ENCODE data around the gene ZNF48. TPM values are rescaled to one million over a fixed set of nuclear protein-coding genes. Genes with fewer than 3 reads are reported as not detected.
A peak's percentile ranks its signal among the peaks of the same experiment; 100 is the strongest.

Gene ZNF48
- total and polyA plus RNA-seq, 4 donors = 3.4 to 7.4 (median 5.5) TPM

GRCh38 chr16:30437511-30438046 is 42.4 kb downstream of the ZNF48 start:
- 73 to 74% methylated on average over 3 of the region's 3 CpGs for WGBS, 2 donors
- intact Hi-C loops (cut with DNase I) = no loop called here
- Histone ChIP-seq H3K4me1 (ENCODE audit: control insufficient read depth in 1 of 2, insufficient read depth in 2 of 2, low read length in 2 of 2) (no peaks in the 10 kb centered on the region), H3K9me3 (ENCODE audit: control insufficient read depth, low read length) (no peaks in the 10 kb centered on the region), H3K27ac (ENCODE audit: low read depth in 1 of 2, low read length in 2 of 2) (no peak overlapping the region), H3K27me3 (ENCODE audit: control insufficient read depth in 1 of 2, insufficient read depth in 2 of 2, low read length in 1 of 2) (peaks cover 0 to 1% of the 10 kb centered on the region in 2 donors), H3K36me3 (ENCODE audit: control insufficient read depth in 1 of 2, insufficient read depth in 2 of 2, low read length in 1 of 2) (no peaks in the 10 kb centered on the region), H3K4me3 (ENCODE audit: low read length in 2 of 2) (no peak overlapping the region)
- DNase-seq (no peak), ATAC-seq (ENCODE audit: low FRiP score) (no peak)

GRCh38 chr16:30438835-30439234 is 43.6 kb downstream of the ZNF48 start:
- intact Hi-C loops (cut with DNase I) = no loop called here
- Histone ChIP-seq H3K27me3 (ENCODE audit: control insufficient read depth in 1 of 2, insufficient read depth in 2 of 2, low read length in 1 of 2) (peaks cover 0 to 1% of the 10 kb centered on the region in 2 donors), H3K9me3 (ENCODE audit: control insufficient read depth, low read length) (no peaks in the 10 kb centered on the region), H3K4me3 (ENCODE audit: low read length in 2 of 2) (no peak overlapping the region), H3K36me3 (ENCODE audit: control insufficient read depth in 1 of 2, insufficient read depth in 2 of 2, low read length in 1 of 2) (no peaks in the 10 kb centered on the region), H3K27ac (ENCODE audit: low read depth in 1 of 2, low read length in 2 of 2) (no peak overlapping the region), H3K4me1 (ENCODE audit: control insufficient read depth in 1 of 2, insufficient read depth in 2 of 2, low read length in 2 of 2) (no peaks in the 10 kb centered on the region)
- WGBS, 2 donors = 88 to 90% methylated on average over 5 of the region's 5 CpGs
- DNase-seq (no peak), ATAC-seq (ENCODE audit: low FRiP score) (no peak)

GRCh38 chr16:30439720-30440348 is 44.6 kb downstream of the ZNF48 start:
- no peaks in the 10 kb centered on the region for H3K4me1 ChIP-seq (ENCODE audit: control insufficient read depth in 1 of 2, insufficient read depth in 2 of 2, low read length in 2 of 2)
- H3K36me3 ChIP-seq (ENCODE audit: control insufficient read depth in 1 of 2, insufficient read depth in 2 of 2, low read length in 1 of 2) = no peaks in the 10 kb centered on the region
- no peak for ATAC-seq (ENCODE audit: low FRiP score)
- H3K27me3 ChIP-seq (ENCODE audit: control insufficient read depth in 1 of 2, insufficient read depth in 2 of 2, low read length in 1 of 2) = peaks cover 0 to 1% of the 10 kb centered on the region in 2 donors
- H3K27ac ChIP-seq (ENCODE audit: low read depth in 1 of 2, low read length in 2 of 2) = no peak overlapping the region
- intact Hi-C loops (cut with DNase I) = loop anchor here in 1 of 2 donors (10.0 kb wide), 1 partner anchor 215 kb away; the partner anchor contains the start of genes FBRS and PRR14
- WGBS, 2 donors = 83 to 84% methylated on average over 6 of the region's 6 CpGs
- DNase-seq = no peak
- H3K9me3 ChIP-seq (ENCODE audit: control insufficient read depth, low read length) = no peaks in the 10 kb centered on the region
- H3K4me3 ChIP-seq (ENCODE audit: low read length in 2 of 2) = no peak overlapping the region

- intact Hi-C loops (cut with DNase I) = loop anchor here in 1 of 2 donors (10.0 kb wide), 1 partner anchor 211 kb away; the partner anchor contains the start of genes FBRS and PRR14
- DNase-seq (no peak), ATAC-seq (ENCODE audit: low FRiP score) (no peak)
- no peak overlapping the region for H3K4me3 ChIP-seq (ENCODE audit: low read length in 2 of 2)
- H3K27me3 ChIP-seq (ENCODE audit: control insufficient read depth in 1 of 2, insufficient read depth in 2 of 2, low read length in 1 of 2) = no peaks in the 10 kb centered on the region
- H3K27ac ChIP-seq (ENCODE audit: low read depth in 1 of 2, low read length in 2 of 2) = no peak overlapping the region
- WGBS, 2 donors = 95 to 100% methylated on average over 2 of the region's 2 CpGs
- H3K9me3 ChIP-seq (ENCODE audit: control insufficient read depth, low read length) = no peaks in the 10 kb centered on the region
- no peaks in the 10 kb centered on the region for H3K36me3 ChIP-seq (ENCODE audit: control insufficient read depth in 1 of 2, insufficient read depth in 2 of 2, low read length in 1 of 2)
- H3K4me1 ChIP-seq (ENCODE audit: control insufficient read depth in 1 of 2, insufficient read depth in 2 of 2, low read length in 2 of 2) = no peaks in the 10 kb centered on the region
Measured at GRCh38 chr16:30443631-30444030, 48.4 kb downstream of the ZNF48 start.

- intact Hi-C loops (cut with DNase I) = loop anchor here in 1 of 2 donors (5.0 to 10.0 kb wide), 2 partner anchors 83 to 210 kb away; partner anchors contain the start of genes FBRS, PRR14 and ZNF768
- Histone ChIP-seq H3K27me3 (ENCODE audit: control insufficient read depth in 1 of 2, insufficient read depth in 2 of 2, low read length in 1 of 2) (no peaks in the 10 kb centered on the region), H3K4me3 (ENCODE audit: low read length in 2 of 2) (peak overlapping the region; percentile 68 to 87), H3K27ac (ENCODE audit: low read depth in 1 of 2, low read length in 2 of 2) (no peak overlapping the region), H3K4me1 (ENCODE audit: control insufficient read depth in 1 of 2, insufficient read depth in 2 of 2, low read length in 2 of 2) (no peaks in the 10 kb centered on the region), H3K36me3 (ENCODE audit: control insufficient read depth in 1 of 2, insufficient read depth in 2 of 2, low read length in 1 of 2) (no peaks in the 10 kb centered on the region), H3K9me3 (ENCODE audit: control insufficient read depth, low read length) (no peaks in the 10 kb centered on the region)
- ATAC-seq (ENCODE audit: low FRiP score) = no peak
- 94 to 96% methylated on average over 29 of the region's 29 CpGs for WGBS, 2 donors
- DNase-seq = no peak
Measured at GRCh38 chr16:30444231-30445148, 49.3 kb downstream of the ZNF48 start.

- Histone ChIP-seq H3K9me3 (ENCODE audit: control insufficient read depth, low read length) (no peaks in the 10 kb centered on the region), H3K4me1 (ENCODE audit: control insufficient read depth in 1 of 2, insufficient read depth in 2 of 2, low read length in 2 of 2) (no peaks in the 10 kb centered on the region), H3K27ac (ENCODE audit: low read depth in 1 of 2, low read length in 2 of 2) (no peak overlapping the region), H3K27me3 (ENCODE audit: control insufficient read depth in 1 of 2, insufficient read depth in 2 of 2, low read length in 1 of 2) (no peaks in the 10 kb centered on the region), H3K4me3 (ENCODE audit: low read length in 2 of 2) (peak overlapping the region; percentile 68 to 87), H3K36me3 (ENCODE audit: control insufficient read depth in 1 of 2, insufficient read depth in 2 of 2, low read length in 1 of 2) (no peaks in the 10 kb centered on the region)
- DNase-seq = no peak
- no peak for ATAC-seq (ENCODE audit: low FRiP score)
- WGBS, 2 donors = 40 to 42% methylated on average over 11 of the region's 11 CpGs
- intact Hi-C loops (cut with DNase I) = loop anchor here in 1 of 2 donors (5.0 to 10.0 kb wide), 2 partner anchors 82 to 210 kb away; partner anchors contain the start of genes FBRS, PRR14 and ZNF768
Measured at GRCh38 chr16:30445149-30445407, 49.9 kb downstream of the ZNF48 start.

GRCh38 chr16:30445408-30446202 is 50.4 kb downstream of the ZNF48 start, which contains the start of gene SEPHS2:
TSS of gene SEPHS2 (minus strand) at chr16:30445874. CDS start at chr16:30445727, 147 bp downstream.
- Histone ChIP-seq H3K27me3 (ENCODE audit: control insufficient read depth in 1 of 2, insufficient read depth in 2 of 2, low read length in 1 of 2) (no peaks in the 10 kb centered on the region), H3K4me1 (ENCODE audit: control insufficient read depth in 1 of 2, insufficient read depth in 2 of 2, low read length in 2 of 2) (no peaks in the 10 kb centered on the region), H3K27ac (ENCODE audit: low read depth in 1 of 2, low read length in 2 of 2) (peak within 1 kb of the TSS; percentile 61 to 64), H3K4me3 (ENCODE audit: low read length in 2 of 2) (peak within 1 kb of the TSS; percentile 68 to 87), H3K9me3 (ENCODE audit: control insufficient read depth, low read length) (no peaks in the 10 kb centered on the region), H3K36me3 (ENCODE audit: control insufficient read depth in 1 of 2, insufficient read depth in 2 of 2, low read length in 1 of 2) (no peaks in the 10 kb centered on the region)
- intact Hi-C loops (cut with DNase I) = loop anchor here in 1 of 2 donors (5.0 to 10.0 kb wide), 2 partner anchors 82 to 209 kb away; partner anchors contain the start of genes FBRS, PRR14 and ZNF768
- ATAC-seq (ENCODE audit: low FRiP score) = peak; percentile 96
- peak; percentile 98 to 99 for DNase-seq
- 0% methylated on average over 44 to 59 of the region's 59 CpGs for WGBS, 2 donors

- H3K4me3 ChIP-seq (ENCODE audit: low read length in 2 of 2) = no peak overlapping the region
- WGBS, 2 donors = 80 to 83% methylated on average over 10 of the region's 10 CpGs
- ATAC-seq (ENCODE audit: low FRiP score) = no peak
- H3K4me1 ChIP-seq (ENCODE audit: control insufficient read depth in 1 of 2, insufficient read depth in 2 of 2, low read length in 2 of 2) = no peaks in the 10 kb centered on the region
- no peaks in the 10 kb centered on the region for H3K9me3 ChIP-seq (ENCODE audit: control insufficient read depth, low read length)
- no peaks in the 10 kb centered on the region for H3K27me3 ChIP-seq (ENCODE audit: control insufficient read depth in 1 of 2, insufficient read depth in 2 of 2, low read length in 1 of 2)
- DNase-seq = no peak
- intact Hi-C loops (cut with DNase I) = loop anchor here in 1 of 2 donors (5.0 to 10.0 kb wide), 2 partner anchors 81 to 209 kb away; partner anchors contain the start of genes FBRS, PRR14 and ZNF768
- H3K27ac ChIP-seq (ENCODE audit: low read depth in 1 of 2, low read length in 2 of 2) = peak overlapping the region in 1 of 2 donors; percentile 22
- H3K36me3 ChIP-seq (ENCODE audit: control insufficient read depth in 1 of 2, insufficient read depth in 2 of 2, low read length in 1 of 2) = no peaks in the 10 kb centered on the region
Measured at GRCh38 chr16:30446203-30446595, 51.0 kb downstream of the ZNF48 start.

Data from aorta (tissue), 5 donors.